B cell (primary cell): ENCODE data around the gene ZEB2. TPM values are rescaled to one million over a fixed set of nuclear protein-coding genes. Genes with fewer than 3 reads are reported as not detected.

ENCODE experiments used
- ATAC-seq: fragments of 200-7000 bp; cut with Tn5 transposase; one replicate; pipeline ENCODE4 v1.10.0; 2021; ENCODE audit warnings: low read depth, mild to moderate bottlenecking, moderate number of reproducible peaks, moderate library complexity
- CTCF ChIA-PET: fragments of 350-600 bp; sonication (Branson Sonifier 250); formaldehyde crosslinking; loops from one replicate; lab custom pipeline; 2021; ENCODE audit warnings: antibody characterized with exemption, inconsistent platforms; lab: Charles Lee
- POLR2A ChIA-PET: fragments of 350-600 bp; sonication (Branson Sonifier 250); formaldehyde crosslinking; loops from one replicate; lab custom pipeline; 2021; ENCODE audit warnings: antibody characterized with exemption; lab: Charles Lee
- DNase-seq: peaks from one replicate; pipeline ENCODE4 v3.0.0; 2013
- H2AFZ ChIP-seq: 2 replicates; pipeline ENCODE4 v1.6.1; 2012; ENCODE audit warnings: mild to moderate bottlenecking, low read depth, low read length; ENCODE audit not compliant: insufficient read depth, poor library complexity, severe bottlenecking
- H3K27ac ChIP-seq, 2 donors: 1 replicate in 1 of 2; 2 replicates in 1 of 2; pipeline ENCODE4 v1.5.1; 2012 to 2013; ENCODE audit warnings: low read length in 2 of 2, mild to moderate bottlenecking in 2 of 2, moderate library complexity in 1 of 2
- H3K27me3 ChIP-seq, 4 experiments: fragments of 200-600 bp in 1 of 4; sonication (generic) in 1 of 4; replicated peaks in 1 of 4; 1 replicate in 2 of 4; 2 replicates in 2 of 4; pipeline versions ENCODE4 v1.6.1 to v1.7.0; 2013 to 2016; ENCODE audit warnings: low read length in 3 of 4, mild to moderate bottlenecking in 2 of 4, mixed read lengths in 1 of 4, moderate library complexity in 1 of 4; ENCODE audit not compliant: insufficient read depth in 4 of 4, control insufficient read depth in 3 of 4; ENCODE audit errors: control extremely low read depth in 1 of 4
- H3K36me3 ChIP-seq, 2 experiments: replicated peaks in 1 of 2; 1 replicate in 1 of 2; 2 replicates in 1 of 2; pipeline versions ENCODE4 v1.6.1 to v1.7.1; 2013; ENCODE audit warnings: low read length in 1 of 2; ENCODE audit not compliant: insufficient read depth in 2 of 2, control insufficient read depth in 1 of 2; ENCODE audit errors: control extremely low read depth in 1 of 2, extremely low read depth in 1 of 2
- H3K4me1 ChIP-seq, 2 donors: fragments of 200-600 bp in 1 of 2; sonication (generic) in 1 of 2; 1 replicate in 1 of 2; 2 replicates in 1 of 2; pipeline versions ENCODE4 v1.5.1 to v1.6.1; 2013 to 2017; ENCODE audit warnings: low read length in 2 of 2; ENCODE audit not compliant: control insufficient read depth in 2 of 2, insufficient read depth in 2 of 2
- H3K4me2 ChIP-seq: replicated peaks from 2 replicates; pipeline ENCODE3; 2012; ENCODE audit warnings: mild to moderate bottlenecking, low read depth, low read length; ENCODE audit not compliant: poor library complexity, severe bottlenecking
- H3K4me3 ChIP-seq, 5 experiments: fragments of 200-600 bp in 1 of 5; sonication (generic) in 1 of 5; 1 replicate in 3 of 5; 2 replicates in 2 of 5; pipeline versions ENCODE4 v1.5.1 to v1.7.0; 2011 to 2016; ENCODE audit warnings: low read length in 4 of 5, mild to moderate bottlenecking in 4 of 5, low read depth in 2 of 5, control low read depth in 1 of 5, moderate library complexity in 1 of 5; ENCODE audit not compliant: insufficient read depth in 1 of 5; ENCODE audit errors: control extremely low read depth in 1 of 5, extremely low read depth in 1 of 5
- H3K79me2 ChIP-seq: fragments of 200-600 bp; sonication (generic); one replicate; pipeline ENCODE4 v1.6.0; 2016; ENCODE audit warnings: low read length; ENCODE audit not compliant: control insufficient read depth, insufficient read depth
- H3K9ac ChIP-seq: fragments of 200-600 bp; sonication (generic); 2 replicates; pipeline ENCODE4 v1.6.1; 2017; ENCODE audit warnings: mild to moderate bottlenecking, low read length, moderate library complexity
- H3K9me3 ChIP-seq, 3 donors: one replicate each; pipeline versions ENCODE4 v1.6.1 to v1.7.1; 2013; ENCODE audit warnings: low read length in 2 of 3; ENCODE audit not compliant: control insufficient read depth in 2 of 3, insufficient read depth in 1 of 3; ENCODE audit errors: control extremely low read depth in 1 of 3
- H4K20me1 ChIP-seq: 2 replicates; pipeline ENCODE4 v1.6.0; 2012; ENCODE audit warnings: mild to moderate bottlenecking, low read length; ENCODE audit not compliant: insufficient read depth, control insufficient read depth, poor library complexity, severe bottlenecking
- H3K27ac Mint-ChIP-seq: one replicate; pipeline ENCODE4 v1.8.0; 2021; ENCODE audit warnings: mixed read lengths
- H3K27me3 Mint-ChIP-seq: one replicate; pipeline ENCODE4 v1.8.0; 2021; ENCODE audit warnings: mixed read lengths
- H3K4me1 Mint-ChIP-seq: one replicate; pipeline ENCODE4 v1.8.0; 2021; ENCODE audit warnings: mixed read lengths
- H3K4me3 Mint-ChIP-seq: one replicate; pipeline ENCODE4 v1.8.0; 2021; ENCODE audit warnings: mixed read lengths
- H3K9me3 Mint-ChIP-seq: one replicate; pipeline ENCODE4 v1.8.0; 2022; ENCODE audit warnings: mixed read lengths; ENCODE audit not compliant: insufficient read depth
- EZH2 ChIP-seq: IDR thresholded peaks from 2 replicates; pipeline ENCODE4 v1.6.1; 2012; ENCODE audit warnings: borderline replicate concordance, low read depth, mild to moderate bottlenecking, moderate library complexity, low read length; ENCODE audit not compliant: insufficient read depth, poor library complexity, severe bottlenecking
- WGBS: methylation state at CpG from one replicate; pipeline ENCODE4 v1.1.5; 2013; ENCODE audit warnings: missing lambda C conversion rate; ENCODE audit not compliant: insufficient coverage; 5-methylcytosine and 5-hydroxymethylcytosine counted together
- intact Hi-C: fragments of 100-400 bp; cut with micrococcal nuclease; formaldehyde crosslinking; loops from one replicate; pipeline ENCODE4 v1.10.0; 2022
- polyA plus RNA-seq: library from polyadenylated mRNA; depleted of rRNA; stranded (reverse); fragments of >200 nt; gene quantifications from 2 replicates; pipeline ENCODE4 v1.2.3, GENCODE V29; 2012
- total RNA-seq, 2 donors: library from RNA; stranded (reverse); fragments of 120-200 nt in 1 of 2; gene quantifications; 1 replicate in 1 of 2; 2 replicates in 1 of 2; pipeline versions ENCODE4 v1.2.3 to v1.2.4, GENCODE V29; 2013 to 2022
- TF ChIP-seq, protein P1 (sequence below): fragments of 200-600 bp; IDR thresholded peaks from one replicate; pipeline ENCODE4 v1.8.0; 2022; ENCODE audit warnings: antibody characterized with exemption, mild to moderate bottlenecking

Gene ZEB2
- total and polyA plus RNA-seq, 2 donors (not counting 1 experiment from before 2014, with no cell fraction given) = 56.3 to 217 TPM

DNA sequence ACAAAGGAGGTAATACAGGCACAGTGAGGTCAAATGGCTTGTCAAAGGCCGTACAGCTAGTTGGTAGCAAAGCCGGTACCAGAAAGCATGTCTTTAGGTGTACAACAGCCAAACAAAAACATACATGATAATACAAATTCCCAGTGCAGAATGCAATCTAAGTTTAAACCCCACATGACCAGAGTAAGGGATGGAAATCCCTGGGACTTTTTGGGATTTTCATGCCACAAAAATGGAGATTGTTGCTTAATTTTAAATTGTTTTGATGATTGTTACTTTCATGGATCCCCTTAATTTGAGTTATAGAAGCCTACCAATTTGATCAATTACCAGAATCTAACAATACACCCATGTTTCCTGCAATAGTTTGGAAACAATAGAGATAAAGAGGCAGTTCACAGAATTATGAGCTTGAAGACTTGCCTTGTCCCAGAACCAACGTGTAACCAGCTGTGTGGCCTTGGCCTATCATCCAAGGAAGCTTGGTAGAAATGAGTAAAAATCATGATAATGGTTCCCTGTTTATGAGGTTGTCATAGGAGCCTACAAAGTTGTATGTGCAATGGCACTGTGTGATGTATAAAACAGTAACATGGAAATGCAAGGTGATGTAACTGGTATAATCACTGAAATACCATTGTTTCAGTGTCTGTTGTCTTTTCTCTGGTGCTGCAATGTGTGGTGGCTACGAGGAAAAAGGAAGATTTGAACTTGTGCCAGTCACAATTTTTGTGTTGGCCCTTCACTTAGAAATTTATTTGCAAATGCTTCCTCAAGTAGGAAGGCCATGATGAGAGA lies 85.3 kb downstream of the ZEB2 start:
- Histone ChIP-seq H3K4me3 (no peak overlapping the region), H3K9ac (no peak overlapping the region), H3K27me3 (no peaks in the 10 kb centered on the region), H3K4me1 (peaks cover 22 to 26% of the 10 kb centered on the region in 2 donors), H2AFZ (no peak overlapping the region), H3K4me2 (no peak overlapping the region), H3K9me3 (no peaks in the 10 kb centered on the region), H3K27ac (no peak overlapping the region), H3K79me2 (peaks cover 95% of the 10 kb centered on the region), H3K36me3 (peaks cover 0 to 24% of the 10 kb centered on the region in 2 experiments), H4K20me1 (peaks cover 75% of the 10 kb centered on the region)
- no peak overlapping the region for H3K27ac Mint-ChIP-seq
- WGBS = 93% methylated on average over 3 of the region's 4 CpGs
- ChIA-PET POLR2A (no interaction called here), CTCF (no interaction called here)
- no peaks in the 10 kb centered on the region for H3K27me3 Mint-ChIP-seq
- H3K4me3 Mint-ChIP-seq = no peak overlapping the region
- H3K4me1 Mint-ChIP-seq = peaks cover 48% of the 10 kb centered on the region
- no peaks in the 10 kb centered on the region for H3K9me3 Mint-ChIP-seq
- DNase-seq (no peak), ATAC-seq (no peak)
- TF ChIP-seq, protein P1, sequence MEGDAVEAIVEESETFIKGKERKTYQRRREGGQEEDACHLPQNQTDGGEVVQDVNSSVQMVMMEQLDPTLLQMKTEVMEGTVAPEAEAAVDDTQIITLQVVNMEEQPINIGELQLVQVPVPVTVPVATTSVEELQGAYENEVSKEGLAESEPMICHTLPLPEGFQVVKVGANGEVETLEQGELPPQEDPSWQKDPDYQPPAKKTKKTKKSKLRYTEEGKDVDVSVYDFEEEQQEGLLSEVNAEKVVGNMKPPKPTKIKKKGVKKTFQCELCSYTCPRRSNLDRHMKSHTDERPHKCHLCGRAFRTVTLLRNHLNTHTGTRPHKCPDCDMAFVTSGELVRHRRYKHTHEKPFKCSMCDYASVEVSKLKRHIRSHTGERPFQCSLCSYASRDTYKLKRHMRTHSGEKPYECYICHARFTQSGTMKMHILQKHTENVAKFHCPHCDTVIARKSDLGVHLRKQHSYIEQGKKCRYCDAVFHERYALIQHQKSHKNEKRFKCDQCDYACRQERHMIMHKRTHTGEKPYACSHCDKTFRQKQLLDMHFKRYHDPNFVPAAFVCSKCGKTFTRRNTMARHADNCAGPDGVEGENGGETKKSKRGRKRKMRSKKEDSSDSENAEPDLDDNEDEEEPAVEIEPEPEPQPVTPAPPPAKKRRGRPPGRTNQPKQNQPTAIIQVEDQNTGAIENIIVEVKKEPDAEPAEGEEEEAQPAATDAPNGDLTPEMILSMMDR = no peak
- no peak for TF ChIP-seq EZH2
- intact Hi-C loops = no loop called here

DNA sequence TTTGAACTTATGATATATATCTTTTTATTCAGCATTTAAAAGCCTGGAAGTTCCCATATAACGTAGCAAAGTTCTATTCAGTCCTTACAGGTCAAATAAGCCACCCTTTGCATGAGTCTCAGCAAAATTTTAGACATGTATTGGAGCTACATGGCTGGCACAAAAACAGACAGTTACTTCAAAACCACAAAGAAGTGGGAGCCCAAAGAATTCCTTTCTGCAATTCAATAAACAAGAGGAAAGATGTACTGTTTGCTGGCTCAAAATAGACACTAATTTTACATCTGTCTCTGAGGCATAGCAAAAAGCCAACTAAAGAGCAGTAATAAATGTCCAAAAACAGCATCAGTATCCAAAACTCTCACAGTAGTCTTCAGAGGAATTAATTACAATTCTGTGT lies 87.0 kb downstream of the ZEB2 start:
- H3K4me3 Mint-ChIP-seq = no peak overlapping the region
- ATAC-seq (no peak), DNase-seq (no peak)
- H3K27me3 Mint-ChIP-seq = no peaks in the 10 kb centered on the region
- no peak overlapping the region for H3K9ac ChIP-seq
- ChIA-PET CTCF (interaction anchor here (1.0 kb wide), 1 partner anchor 45 kb away, joined by 3 read pairs; no protein-coding TSS in a partner anchor), POLR2A (no interaction called here)
- H3K79me2 ChIP-seq = peaks cover 82% of the 10 kb centered on the region
- H3K36me3 ChIP-seq = peaks cover 2 to 37% of the 10 kb centered on the region in 2 experiments
- no CpG with 5 or more reads among the region's 1 CpG for WGBS
- H3K9me3 ChIP-seq = no peaks in the 10 kb centered on the region
- peaks cover 16 to 20% of the 10 kb centered on the region in 2 donors for H3K4me1 ChIP-seq
- H3K4me3 ChIP-seq = no peak overlapping the region
- peaks cover 60% of the 10 kb centered on the region for H4K20me1 ChIP-seq
- no peak overlapping the region for H2AFZ ChIP-seq
- intact Hi-C loops = loop anchor here (2.0 kb wide), 1 partner anchor 14 kb away; no protein-coding TSS in a partner anchor
- H3K27ac ChIP-seq = no peak overlapping the region
- H3K4me2 ChIP-seq = no peak overlapping the region
- no peaks in the 10 kb centered on the region for H3K9me3 Mint-ChIP-seq
- no peak for TF ChIP-seq EZH2
- TF ChIP-seq, protein P1 = no peak
- H3K4me1 Mint-ChIP-seq = peaks cover 43% of the 10 kb centered on the region
- no peaks in the 10 kb centered on the region for H3K27me3 ChIP-seq
- no peak overlapping the region for H3K27ac Mint-ChIP-seq
